Activated CD8-positive, alpha-beta memory T cell treated with anti-CD3 and anti-CD28 coated beads, Interleukin-2, amount 10 ng/mL, durations not matched to agents 7 days and 5 days (primary cell): ENCODE data around the gene PHOX2A. TPM values are rescaled to one million over a fixed set of nuclear protein-coding genes. Genes with fewer than 3 reads are reported as not detected.
"Not testable (repeated sequence)": the region's sequence is repeated elsewhere in the genome, so short reads cannot be mapped to it uniquely, and the experiment has no call there.

ENCODE experiments used
- ATAC-seq: fragments of 150-1000 bp; cut with Tn5 transposase; one replicate; pipeline ENCODE4 v1.10.0; 2021; ENCODE audit warnings: moderate library complexity
- CTCF ChIA-PET: fragments of 350-600 bp; sonication (Branson Sonifier 250); formaldehyde crosslinking; loops from one replicate; lab custom pipeline; 2021; ENCODE audit warnings: antibody characterized with exemption; lab: Charles Lee
- DNase-seq: peaks from one replicate; pipeline ENCODE4 v3.0.0-alpha.2; 2020
- H3K27ac Mint-ChIP-seq: one replicate; pipeline ENCODE4 v1.8.0; 2021; ENCODE audit warnings: mild to moderate bottlenecking, mixed read lengths
- H3K27me3 Mint-ChIP-seq: one replicate; pipeline ENCODE4 v1.8.0; 2021; ENCODE audit warnings: mixed read lengths
- H3K36me3 Mint-ChIP-seq: one replicate; pipeline ENCODE4 v1.8.0; 2021; ENCODE audit warnings: mild to moderate bottlenecking, mixed read lengths
- H3K4me1 Mint-ChIP-seq: one replicate; pipeline ENCODE4 v1.8.0; 2021; ENCODE audit warnings: mixed read lengths
- H3K4me3 Mint-ChIP-seq: one replicate; pipeline ENCODE4 v1.8.0; 2021; ENCODE audit warnings: mild to moderate bottlenecking, moderate library complexity, mixed read lengths
- H3K9me3 Mint-ChIP-seq: one replicate; pipeline ENCODE4 v1.8.0; 2022; ENCODE audit warnings: low read depth, mixed read lengths
- total RNA-seq, 2 experiments: library from RNA; stranded (reverse); gene quantifications; one replicate each; pipeline ENCODE4 v1.2.3, GENCODE V29; 2021

PHOX2A gene
- total RNA-seq, 2 experiments from 2014 or later = not detected

GRCh38 chr11:72220696-72221363 is 23.1 kb downstream of the PHOX2A start:
- H3K27me3 Mint-ChIP-seq = peaks cover 23% of the 10 kb centered on the region
- ATAC-seq = no peak
- H3K36me3 Mint-ChIP-seq = no peaks in the 10 kb centered on the region
- CTCF ChIA-PET = no interaction called here
- no peak overlapping the region for H3K27ac Mint-ChIP-seq
- H3K4me3 Mint-ChIP-seq = no peak overlapping the region
- peak; percentile 33 for DNase-seq
- peaks cover 39% of the 10 kb centered on the region for H3K4me1 Mint-ChIP-seq
- H3K9me3 Mint-ChIP-seq = no peaks in the 10 kb centered on the region

GRCh38 chr11:72218251-72218745 is 25.7 kb downstream of the PHOX2A start:
- peak; percentile 36 for DNase-seq
- H3K27me3 Mint-ChIP-seq = peaks cover 38% of the 10 kb centered on the region
- H3K27ac Mint-ChIP-seq = no peak overlapping the region
- no peaks in the 10 kb centered on the region for H3K36me3 Mint-ChIP-seq
- H3K9me3 Mint-ChIP-seq = no peaks in the 10 kb centered on the region
- H3K4me3 Mint-ChIP-seq = no peak overlapping the region
- CTCF ChIA-PET = interaction anchor here (1.4 kb wide), 1 partner anchor 193 kb away, joined by 3 read pairs; no protein-coding TSS in a partner anchor
- no peak for ATAC-seq
- peaks cover 32% of the 10 kb centered on the region for H3K4me1 Mint-ChIP-seq

GRCh38 chr11:72217841-72218240 is 26.1 kb downstream of the PHOX2A start:
- no peak overlapping the region for H3K4me3 Mint-ChIP-seq
- CTCF ChIA-PET = interaction anchor here (1.4 to 1.5 kb wide), 2 partner anchors 20 to 193 kb away, joined by 3 to 5 read pairs; no protein-coding TSS in a partner anchor
- no peaks in the 10 kb centered on the region for H3K36me3 Mint-ChIP-seq
- no peaks in the 10 kb centered on the region for H3K9me3 Mint-ChIP-seq
- peaks cover 42% of the 10 kb centered on the region for H3K27me3 Mint-ChIP-seq
- H3K4me1 Mint-ChIP-seq = peaks cover 32% of the 10 kb centered on the region
- ATAC-seq (peak; percentile 27), DNase-seq (peak; percentile 39)
- H3K27ac Mint-ChIP-seq = peak overlapping the region; percentile 60

GRCh38 chr11:72216638-72217037 is 27.3 kb downstream of the PHOX2A start, which contains the start of gene FOLR2:
FOLR2 (plus strand) TSS chr11:72216794; CDS start chr11:72218585, 1,791 bp downstream.
- ATAC-seq (no peak), DNase-seq (peak; percentile 27)
- no peak within 1 kb of the TSS for H3K4me3 Mint-ChIP-seq
- H3K9me3 Mint-ChIP-seq = no peaks in the 10 kb centered on the region
- H3K4me1 Mint-ChIP-seq = peaks cover 22% of the 10 kb centered on the region
- no peaks in the 10 kb centered on the region for H3K36me3 Mint-ChIP-seq
- H3K27ac Mint-ChIP-seq = no peak within 1 kb of the TSS
- CTCF ChIA-PET = interaction anchor here (1.5 kb wide), 1 partner anchor 22 kb away, joined by 5 read pairs; no protein-coding TSS in a partner anchor
- H3K27me3 Mint-ChIP-seq = peaks cover 49% of the 10 kb centered on the region

- Mint-ChIP-seq H3K9me3 (peaks cover 6% of the 10 kb centered on the region), H3K27me3 (peaks cover 36% of the 10 kb centered on the region), H3K4me3 (no peak overlapping the region), H3K27ac (no peak overlapping the region), H3K36me3 (no peaks in the 10 kb centered on the region), H3K4me1 (no peaks in the 10 kb centered on the region)
- CTCF ChIA-PET = no interaction called here
- no peak for ATAC-seq
- DNase-seq = peak; percentile 27
Observed at GRCh38 chr11:72209101-72209500, 34.9 kb downstream of the PHOX2A start.

- H3K4me3 Mint-ChIP-seq = no peak overlapping the region
- H3K36me3 Mint-ChIP-seq = no peaks in the 10 kb centered on the region
- CTCF ChIA-PET = interaction anchor here (1.5 to 1.7 kb wide), 2 partner anchors 25 to 30 kb away, joined by 3 to 5 read pairs; no protein-coding TSS in a partner anchor
- H3K9me3 Mint-ChIP-seq = peaks cover 6% of the 10 kb centered on the region
- H3K27me3 Mint-ChIP-seq = peaks cover 36% of the 10 kb centered on the region
- ATAC-seq (no peak), DNase-seq (peak; percentile 8)
- no peak overlapping the region for H3K27ac Mint-ChIP-seq
- peaks cover under 1% of the 10 kb centered on the region for H3K4me1 Mint-ChIP-seq
Observed at GRCh38 chr11:72208281-72208680, 35.7 kb downstream of the PHOX2A start.

- not testable (repeated sequence) for H3K4me3 Mint-ChIP-seq, H3K4me1 Mint-ChIP-seq, H3K9me3 Mint-ChIP-seq, ATAC-seq, H3K36me3 Mint-ChIP-seq, H3K27ac Mint-ChIP-seq
- CTCF ChIA-PET = interaction anchor here (1.3 kb wide), 1 partner anchor 225 kb away, joined by 3 read pairs; no protein-coding TSS in a partner anchor
- peak; percentile 26 for DNase-seq
- peaks cover 27% of the 10 kb centered on the region for H3K27me3 Mint-ChIP-seq
Observed at GRCh38 chr11:72206794-72207193, 37.2 kb downstream of the PHOX2A start.

GRCh38 chr11:72204886-72205285 is 39.1 kb downstream of the PHOX2A start:
- ATAC-seq (no peak), DNase-seq (no peak)
- Mint-ChIP-seq H3K27me3 (peaks cover 16% of the 10 kb centered on the region), H3K4me3 (no peak overlapping the region), H3K9me3 (peaks cover 6% of the 10 kb centered on the region), H3K36me3 (no peaks in the 10 kb centered on the region), H3K27ac (no peak overlapping the region), H3K4me1 (peaks cover 5% of the 10 kb centered on the region)
- CTCF ChIA-PET = interaction anchor here (0.6 to 1.8 kb wide), 2 partner anchors 228 to 229 kb away, joined by 3 to 4 read pairs; partner anchors contain the start of gene CLPB

GRCh38 chr11:72203163-72203562 is 40.8 kb downstream of the PHOX2A start:
- peaks cover 3% of the 10 kb centered on the region for H3K27me3 Mint-ChIP-seq
- ATAC-seq (no peak), DNase-seq (no peak)
- H3K9me3 Mint-ChIP-seq = no peaks in the 10 kb centered on the region
- no peak overlapping the region for H3K4me3 Mint-ChIP-seq
- no peak overlapping the region for H3K27ac Mint-ChIP-seq
- CTCF ChIA-PET = interaction anchor here (0.7 kb wide), 1 partner anchor 229 kb away, joined by 3 read pairs; no protein-coding TSS in a partner anchor
- no peaks in the 10 kb centered on the region for H3K36me3 Mint-ChIP-seq
- H3K4me1 Mint-ChIP-seq = peaks cover 5% of the 10 kb centered on the region

GRCh38 chr11:72202571-72202970 is 41.4 kb downstream of the PHOX2A start:
- Mint-ChIP-seq H3K9me3 (no peaks in the 10 kb centered on the region), H3K4me1 (peaks cover 5% of the 10 kb centered on the region), H3K27ac (no peak overlapping the region), H3K27me3 (peaks cover 3% of the 10 kb centered on the region), H3K4me3 (no peak overlapping the region), H3K36me3 (no peaks in the 10 kb centered on the region)
- DNase-seq (no peak), ATAC-seq (no peak)
- CTCF ChIA-PET = interaction anchor here (0.7 to 1.1 kb wide), 3 partner anchors 178 to 246 kb away, joined by 3 to 4 read pairs (median 3); no protein-coding TSS in a partner anchor

GRCh38 chr11:72201445-72201844 is 42.5 kb downstream of the PHOX2A start:
- H3K27ac Mint-ChIP-seq, H3K9me3 Mint-ChIP-seq, ATAC-seq, H3K36me3 Mint-ChIP-seq, CTCF ChIA-PET, H3K4me1 Mint-ChIP-seq, DNase-seq, H3K27me3 Mint-ChIP-seq, H3K4me3 Mint-ChIP-seq: not testable (repeated sequence)

GRCh38 chr11:72195518-72196270 is 48.3 kb downstream of the PHOX2A start:
- Mint-ChIP-seq H3K36me3 (no peaks in the 10 kb centered on the region), H3K4me1 (no peaks in the 10 kb centered on the region), H3K9me3 (no peaks in the 10 kb centered on the region), H3K27ac (no peak overlapping the region), H3K27me3 (peaks cover 3% of the 10 kb centered on the region), H3K4me3 (no peak overlapping the region)
- CTCF ChIA-PET = no interaction called here
- DNase-seq (peak; percentile 27), ATAC-seq (no peak)

- H3K36me3 Mint-ChIP-seq = no peaks in the 10 kb centered on the region
- no peak for ATAC-seq
- H3K4me3 Mint-ChIP-seq = no peak within 1 kb of the TSS
- DNase-seq = no peak
- no peak within 1 kb of the TSS for H3K27ac Mint-ChIP-seq
- H3K27me3 Mint-ChIP-seq = peaks cover 3% of the 10 kb centered on the region
- no peaks in the 10 kb centered on the region for H3K9me3 Mint-ChIP-seq
- CTCF ChIA-PET = interaction anchor here (1.1 kb wide), 1 partner anchor 9 kb away, joined by 3 read pairs; no protein-coding TSS in a partner anchor
- H3K4me1 Mint-ChIP-seq = no peaks in the 10 kb centered on the region
Observed at GRCh38 chr11:72191961-72192381, 52.0 kb downstream of the PHOX2A start, which contains the start of gene FOLR1. FOLR1 (plus strand) TSS chr11:72192140; CDS start chr11:72192174, 34 bp downstream.
